Activated effector memory CD4-positive, alpha-beta T cell treated with anti-CD3 and anti-CD28 coated beads, Interleukin-2, amount 50 U/mL, for 16 hours (primary cell): ENCODE results near the gene SBK2.
"Not testable (repeated sequence)": the region's sequence is repeated elsewhere in the genome, so short reads cannot be mapped to it uniquely, and the experiment has no call there.

Experiments
- DNase-seq: peaks from one replicate; pipeline ENCODE4 v3.0.0-alpha.2; 2020

The SBK2 gene

GRCh38 chr19:55535173-55535964 lies 1.6 kb downstream of the SBK2 start:
- DNase-seq: no peak

- not testable (repeated sequence) for DNase-seq
Measured at GRCh38 chr19:55534280-55534679, 2.7 kb downstream of the SBK2 start.

- no peak for DNase-seq
Measured at GRCh38 chr19:55530996-55531395, 5.9 kb downstream of the SBK2 start.

GRCh38 chr19:55529636-55530234 lies 7.2 kb downstream of the SBK2 start:
- no peak for DNase-seq

GRCh38 chr19:55528030-55528803 lies 8.7 kb downstream of the SBK2 start:
- no peak for DNase-seq

GRCh38 chr19:55527197-55528029 lies 9.5 kb downstream of the SBK2 start:
- DNase-seq: no peak

GRCh38 chr19:55526216-55527196 lies 10.4 kb downstream of the SBK2 start:
- no peak for DNase-seq

- DNase-seq: no peak
Measured at GRCh38 chr19:55525289-55526101, 11.4 kb downstream of the SBK2 start.

GRCh38 chr19:55520691-55521292 lies 16.1 kb downstream of the SBK2 start:
- no peak for DNase-seq

- DNase-seq: no peak
Measured at GRCh38 chr19:55519451-55520311, 17.3 kb downstream of the SBK2 start.

GRCh38 chr19:55516878-55517620 lies 19.9 kb downstream of the SBK2 start:
- peak; percentile 96 for DNase-seq

- no peak for DNase-seq
Measured at GRCh38 chr19:55508120-55508519, 28.8 kb downstream of the SBK2 start.

- DNase-seq: no peak
Measured at GRCh38 chr19:55504981-55505380, 32.0 kb downstream of the SBK2 start.

- DNase-seq: no peak
Measured at GRCh38 chr19:55504252-55504603, 32.7 kb downstream of the SBK2 start.

GRCh38 chr19:55503502-55504251 lies 33.3 kb downstream of the SBK2 start:
- DNase-seq: peak; percentile 97

GRCh38 chr19:55503157-55503501 lies 33.8 kb downstream of the SBK2 start:
- DNase-seq: no peak

- DNase-seq: no peak
Measured at GRCh38 chr19:55502197-55502952, 34.6 kb downstream of the SBK2 start.
